ENCODE results near the gene AGTPBP1.

The AGTPBP1 gene

DNA sequence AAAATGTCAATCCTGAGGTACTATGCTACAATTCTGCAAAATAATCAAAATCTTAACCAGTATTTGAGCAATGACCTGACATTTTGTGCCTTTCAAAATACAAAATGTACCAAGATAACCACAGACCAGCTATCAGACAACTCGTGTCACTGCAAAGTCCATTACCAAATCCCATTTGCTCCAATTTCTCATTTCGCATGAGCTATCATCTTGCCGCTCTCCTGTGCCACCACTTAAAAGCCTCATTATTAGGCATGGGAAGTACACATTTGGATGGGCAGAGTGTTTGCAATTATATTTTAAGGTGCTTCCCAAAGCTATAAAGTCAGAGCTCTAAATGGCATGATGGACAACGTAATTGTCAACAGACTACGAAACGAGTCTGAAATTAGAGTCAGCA lies 205.2 kb downstream of the AGTPBP1 start:
- Histone ChIP-seq H3K4me3 (no peak overlapping the region), H3K4me1 (peaks cover 0 to 24% (median 16%) of the 10 kb centered on the region in 4 donors), H3K27ac (no peak overlapping the region), H3K36me3 (no peaks in the 10 kb centered on the region), H3K9me3 (no peaks in the 10 kb centered on the region), H3K27me3 (no peaks in the 10 kb centered on the region)
- intact Hi-C loops (cut with DNase I; ENCODE audit: low total_unique reads) = no loop called here
- TF ChIP-seq, protein P1, sequence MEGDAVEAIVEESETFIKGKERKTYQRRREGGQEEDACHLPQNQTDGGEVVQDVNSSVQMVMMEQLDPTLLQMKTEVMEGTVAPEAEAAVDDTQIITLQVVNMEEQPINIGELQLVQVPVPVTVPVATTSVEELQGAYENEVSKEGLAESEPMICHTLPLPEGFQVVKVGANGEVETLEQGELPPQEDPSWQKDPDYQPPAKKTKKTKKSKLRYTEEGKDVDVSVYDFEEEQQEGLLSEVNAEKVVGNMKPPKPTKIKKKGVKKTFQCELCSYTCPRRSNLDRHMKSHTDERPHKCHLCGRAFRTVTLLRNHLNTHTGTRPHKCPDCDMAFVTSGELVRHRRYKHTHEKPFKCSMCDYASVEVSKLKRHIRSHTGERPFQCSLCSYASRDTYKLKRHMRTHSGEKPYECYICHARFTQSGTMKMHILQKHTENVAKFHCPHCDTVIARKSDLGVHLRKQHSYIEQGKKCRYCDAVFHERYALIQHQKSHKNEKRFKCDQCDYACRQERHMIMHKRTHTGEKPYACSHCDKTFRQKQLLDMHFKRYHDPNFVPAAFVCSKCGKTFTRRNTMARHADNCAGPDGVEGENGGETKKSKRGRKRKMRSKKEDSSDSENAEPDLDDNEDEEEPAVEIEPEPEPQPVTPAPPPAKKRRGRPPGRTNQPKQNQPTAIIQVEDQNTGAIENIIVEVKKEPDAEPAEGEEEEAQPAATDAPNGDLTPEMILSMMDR (IDR thresholded peaks at IDR 0.05) = no peak
- DNase-seq = no peak

DNA sequence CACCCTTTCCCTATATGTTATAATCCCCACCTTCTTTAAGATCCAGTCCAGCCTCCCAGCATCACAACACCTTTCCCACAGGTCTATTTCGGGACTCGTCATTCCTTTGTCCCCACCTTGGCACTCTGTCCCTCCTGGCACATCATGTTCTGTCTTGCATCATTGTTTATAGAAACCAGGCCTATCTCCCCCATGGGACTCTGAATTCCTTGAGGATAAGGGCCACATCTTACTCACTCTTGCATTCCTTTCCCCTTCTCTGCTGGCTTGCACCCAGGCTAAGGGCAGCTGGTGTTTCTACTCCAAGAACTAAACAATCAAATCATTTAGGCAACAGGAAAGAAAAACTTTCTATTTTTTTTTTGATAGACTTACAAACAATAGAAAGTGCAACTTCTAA lies 205.7 kb downstream of the AGTPBP1 start:
- intact Hi-C loops (cut with DNase I; ENCODE audit: low total_unique reads) = no loop called here
- H3K9me3 ChIP-seq = no peaks in the 10 kb centered on the region

DNA sequence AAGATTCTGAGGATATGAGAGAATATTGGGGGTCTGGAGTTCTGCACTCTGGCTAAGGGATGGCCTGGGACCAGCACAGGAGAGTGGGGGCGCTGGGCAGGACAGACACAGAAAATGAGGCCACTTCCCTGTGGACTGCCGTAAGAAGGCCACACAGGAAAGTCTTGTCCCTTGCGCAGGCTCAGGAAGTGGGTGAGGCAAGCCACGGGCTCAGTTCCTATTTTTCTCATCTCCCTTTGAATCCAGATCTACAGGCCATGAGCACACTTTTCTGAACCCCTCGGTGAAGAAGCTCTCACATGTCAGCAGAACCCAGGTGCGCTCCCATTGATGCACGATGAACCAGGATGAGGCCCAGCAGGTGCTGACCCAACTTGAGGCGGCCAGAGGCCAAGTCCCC lies 207.4 kb downstream of the AGTPBP1 start:
- intact Hi-C loops (cut with DNase I; ENCODE audit: low total_unique reads) = no loop called here
- TF ChIP-seq, protein P1 (IDR thresholded peaks at IDR 0.05) = no peak
- no peak for DNase-seq
- H3K4me1 ChIP-seq = peaks cover 0 to 24% (median 16%) of the 10 kb centered on the region in 4 donors
- no peak overlapping the region for H3K27ac ChIP-seq
- no peaks in the 10 kb centered on the region for H3K36me3 ChIP-seq
- no peaks in the 10 kb centered on the region for H3K27me3 ChIP-seq
- no peak overlapping the region for H3K4me3 ChIP-seq
- no peaks in the 10 kb centered on the region for H3K9me3 ChIP-seq

More for the DNA sequence above, 205.7 kb downstream of the AGTPBP1 start:
- peak in 1 of 2 donors; percentile 67 for DNase-seq
- Histone ChIP-seq H3K27ac (no peak overlapping the region), H3K27me3 (no peaks in the 10 kb centered on the region), H3K4me3 (no peak overlapping the region), H3K36me3 (no peaks in the 10 kb centered on the region), H3K4me1 (peaks cover 0 to 24% (median 16%) of the 10 kb centered on the region in 4 donors)
- TF ChIP-seq, protein P1 (IDR thresholded peaks at IDR 0.05) = no peak

DNA sequence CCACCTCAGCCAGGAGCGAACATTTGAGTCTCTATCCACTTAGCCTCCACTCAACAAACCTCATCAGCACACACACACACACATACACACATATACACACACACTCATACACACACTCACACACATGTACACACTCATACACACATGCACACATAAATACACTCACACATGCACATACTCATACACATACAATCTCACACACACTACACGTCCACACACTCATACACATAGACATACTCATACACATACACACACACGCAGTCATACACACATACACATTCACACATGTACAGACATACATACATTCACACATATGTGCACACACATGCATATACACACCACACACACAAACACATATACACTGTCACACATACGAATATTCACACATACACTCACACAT lies 208.2 kb downstream of the AGTPBP1 start:
- Histone ChIP-seq H3K36me3 (no peaks in the 10 kb centered on the region), H3K4me1 (peaks cover 0 to 19% (median 16%) of the 10 kb centered on the region in 4 donors), H3K9me3 (no peaks in the 10 kb centered on the region), H3K27ac (no peak overlapping the region), H3K4me3 (no peak overlapping the region), H3K27me3 (no peaks in the 10 kb centered on the region)
- intact Hi-C loops (cut with DNase I; ENCODE audit: low total_unique reads) = no loop called here
- DNase-seq = no peak
- TF ChIP-seq, protein P1 (IDR thresholded peaks at IDR 0.05) = no peak

DNA sequence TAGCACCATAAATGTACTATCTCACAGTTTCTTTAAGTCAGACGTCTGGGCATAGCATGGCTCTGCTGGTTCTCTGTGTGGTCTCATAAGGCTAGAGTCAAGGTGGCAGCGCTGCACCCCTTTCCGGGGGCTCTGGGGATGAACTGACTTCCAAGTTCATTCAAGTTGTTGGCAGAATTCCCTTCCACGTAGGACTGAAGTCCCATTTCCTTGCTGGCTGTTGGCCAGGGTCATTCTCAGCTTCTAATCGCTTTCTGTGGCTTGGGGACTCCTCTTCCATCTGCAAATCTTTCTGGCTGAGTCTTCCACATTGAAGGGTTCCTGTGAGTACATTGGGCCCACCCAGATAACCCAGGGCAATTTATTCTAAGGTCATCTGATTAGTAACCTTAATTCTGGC lies 211.0 kb downstream of the AGTPBP1 start:
- intact Hi-C loops (cut with DNase I; ENCODE audit: low total_unique reads) = no loop called here
- no peak for DNase-seq
- TF ChIP-seq, protein P1 (IDR thresholded peaks at IDR 0.05) = no peak
- Histone ChIP-seq H3K27me3 (no peaks in the 10 kb centered on the region), H3K4me3 (no peak overlapping the region), H3K4me1 (peaks cover 0 to 3% (median 2%) of the 10 kb centered on the region in 4 donors), H3K27ac (no peak overlapping the region), H3K9me3 (no peaks in the 10 kb centered on the region), H3K36me3 (no peaks in the 10 kb centered on the region)

DNA sequence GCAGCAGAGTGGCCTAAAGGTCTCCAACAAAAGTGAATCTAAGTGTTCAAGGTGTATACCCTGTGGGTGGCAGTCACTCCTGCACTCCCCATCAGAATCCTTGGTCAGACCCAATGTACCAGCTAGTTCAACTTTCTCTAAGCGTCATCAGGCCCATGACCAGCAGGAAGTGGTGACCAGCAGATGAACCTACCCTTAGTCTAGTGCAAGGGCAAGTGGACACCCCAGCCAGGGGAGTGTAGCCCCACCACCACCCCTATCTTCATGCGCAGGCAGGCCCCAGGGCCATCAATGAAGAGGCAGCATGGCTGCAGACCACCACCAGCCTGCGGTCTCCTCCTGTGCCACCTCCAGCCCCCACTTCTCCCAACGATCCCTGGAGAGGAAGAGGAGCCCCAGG lies 213.1 kb downstream of the AGTPBP1 start:
- H3K4me3 ChIP-seq = no peak overlapping the region
- intact Hi-C loops (cut with DNase I; ENCODE audit: low total_unique reads) = no loop called here
- H3K27me3 ChIP-seq = no peaks in the 10 kb centered on the region
- H3K36me3 ChIP-seq = no peaks in the 10 kb centered on the region
- H3K27ac ChIP-seq = no peak overlapping the region
- TF ChIP-seq, protein P1 (IDR thresholded peaks at IDR 0.05) = no peak
- H3K9me3 ChIP-seq = no peaks in the 10 kb centered on the region
- H3K4me1 ChIP-seq = no peaks in the 10 kb centered on the region
- DNase-seq = no peak
